Adrenal gland (tissue), 12 donors: ENCODE data around the gene APRT. TPM values are rescaled to one million over a fixed set of nuclear protein-coding genes. Genes with fewer than 3 reads are reported as not detected.
"Not testable (repeated sequence)": the region's sequence is repeated elsewhere in the genome, so short reads cannot be mapped to it uniquely, and the experiment has no call there.

Experiments
- DNase-seq, 7 donors: peaks; one replicate each; pipeline ENCODE4 v3.0.0-alpha.2; 2019 to 2020
- H3K27ac ChIP-seq, 5 donors: fragments of 200-600 bp; sonication (generic) in 4 of 5; 1 replicate in 3 of 5; 2 replicates in 2 of 5; pipeline versions ENCODE4 v1.5.1 to v1.8.0; 2016 to 2020; ENCODE audit warnings: mild to moderate bottlenecking in 1 of 5
- H3K27me3 ChIP-seq: fragments of 200-600 bp; 2 replicates; pipeline ENCODE4 v1.8.0; 2021
- H3K36me3 ChIP-seq, 2 donors: fragments of 200-600 bp; replicated peaks in 1 of 2; 1 replicate in 1 of 2; 2 replicates in 1 of 2; pipeline versions ENCODE4 v1.5.1 to v1.8.0; 2018 to 2022
- H3K4me1 ChIP-seq, 2 donors: fragments of 200-600 bp; replicated peaks in 1 of 2; 1 replicate in 1 of 2; 2 replicates in 1 of 2; pipeline versions ENCODE4 v1.5.1 to v1.8.0; 2018 to 2021
- H3K4me3 ChIP-seq, 4 donors: fragments of 200-600 bp; sonication (generic) in 3 of 4; one replicate each; pipeline ENCODE4 v1.5.1; 2016 to 2018
- H3K9me3 ChIP-seq, 3 donors: fragments of 200-600 bp; sonication (generic) in 1 of 3; replicated peaks in 1 of 3; 1 replicate in 2 of 3; 2 replicates in 1 of 3; pipeline versions ENCODE4 v1.5.1 to v1.8.0; 2016 to 2021
- POLR2A ChIP-seq, 2 donors: fragments of 450-650 bp; IDR thresholded peaks; one replicate each; pipeline ENCODE4 v1.6.1; 2017; ENCODE audit warnings: antibody characterized with exemption in 2 of 2, mild to moderate bottlenecking in 2 of 2, moderate library complexity in 1 of 2
- WGBS, 4 donors: extraction: QIAGEN DNeasy Blood & Tissue Kit in 2 of 4; methylation state at CpG; one replicate each; pipeline versions ENCODE4 v1.1.5 to v1.1.7; 2013 to 2017; 5-methylcytosine and 5-hydroxymethylcytosine counted together
- intact Hi-C, 2 donors: fragments of 100-400 bp; cut with DNase I; formaldehyde crosslinking; loops; one replicate each; pipeline versions ENCODE4 v1.14.1 to v1.15.0; 2022 to 2023
- polyA plus RNA-seq, 3 donors: library from polyadenylated mRNA; stranded (reverse); fragments of 200-250 nt in 2 of 3; fragments of 350-450 nt in 1 of 3; fragmentation: Illumina TruSeq in 1 of 3; extraction: RNeasy Lipid Tissue Mini Kit (QIAGEN cat#74804) in 1 of 3; gene quantifications; one replicate each; pipeline ENCODE4 v1.2.3, GENCODE V29; 2013 to 2014
- total RNA-seq, 9 donors: library from RNA; depleted of rRNA in 4 of 9; stranded (reverse); fragments of >200 nt in 4 of 9; fragments of 120-200 nt in 1 of 9; fragmentation: NEBNext Ultra II Directional in 1 of 9; extraction: Animal tissue kit (Norgen Biotek cat#: 25700) in 1 of 9; gene quantifications; one replicate each; pipeline versions ENCODE4 v1.1.0 to v1.2.4, GENCODE V29; 2013 to 2023
- TF ChIP-seq, protein P1 (sequence below), 6 experiments: fragments of 450-650 bp in 4 of 6; fragments of 200-600 bp in 2 of 6; sonication (generic) in 1 of 6; IDR thresholded peaks; 1 replicate in 5 of 6; 2 replicates in 1 of 6; pipeline versions ENCODE4 v1.5.1 to v1.8.0; 2016 to 2021; ENCODE audit warnings: antibody characterized with exemption in 6 of 6, mild to moderate bottlenecking in 2 of 6, moderate library complexity in 1 of 6
- donor health status: healthy with polysubstance abuse.
- donor health status: Bipolar disorder and iron deficiency.
- donor health status: DM: yes; HTN: yes; CAD: no.
- donor health status: DM: no; HTN: no; CAD: no.
- donor health status: DM: no; HTN: no; CAD: no.
- donor health status: DM: yes; HTN: yes; CAD: no.

Gene APRT
- total and polyA plus RNA-seq, 12 donors = 116 to 297 (median 181) TPM

DNA sequence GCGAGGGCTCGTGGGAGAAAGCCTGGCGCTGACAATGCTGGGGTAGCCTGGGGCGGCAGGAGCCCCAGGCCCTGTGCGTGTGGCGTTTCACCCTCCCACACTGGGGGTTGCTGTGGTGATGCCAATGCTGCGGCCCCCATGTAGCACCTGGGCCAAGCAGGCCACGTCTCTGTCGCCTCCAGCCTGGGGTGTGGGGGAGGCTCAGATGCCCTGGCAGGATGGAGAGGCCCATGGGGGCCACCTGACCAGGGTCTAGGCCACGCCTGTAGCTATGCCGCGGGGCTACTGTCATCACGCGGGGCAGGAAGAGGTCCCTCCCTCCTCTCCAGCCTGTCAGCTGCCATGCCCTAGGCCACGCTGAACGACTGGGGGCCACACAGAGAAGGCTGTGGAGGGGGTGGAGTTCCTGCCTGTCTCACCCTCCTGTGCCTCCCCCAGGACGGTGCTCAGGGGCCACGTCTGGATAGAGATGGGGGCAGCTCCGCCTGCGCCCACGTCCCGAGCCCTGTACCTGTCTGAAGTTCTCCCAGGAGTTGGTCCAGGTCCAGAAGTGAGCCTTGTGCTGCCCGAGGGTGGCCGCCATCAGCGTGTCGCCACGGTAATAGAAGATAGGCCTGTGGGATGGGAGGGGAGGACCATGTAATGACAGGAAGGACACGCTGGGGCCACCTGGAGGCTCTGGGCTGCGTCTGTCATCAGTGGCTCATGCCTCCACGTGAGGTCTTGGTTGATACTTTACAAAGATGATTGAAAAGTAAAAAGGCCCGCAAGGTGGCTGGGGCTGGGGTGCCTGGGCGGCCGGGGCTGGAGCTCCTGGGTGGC lies 12.7 kb upstream of the APRT start:
- Histone ChIP-seq H3K27ac (no peak overlapping the region), H3K36me3 (peaks cover 0 to 24% of the 10 kb centered on the region in 2 donors), H3K27me3 (no peaks in the 10 kb centered on the region), H3K4me3 (no peak overlapping the region), H3K9me3 (no peaks in the 10 kb centered on the region), H3K4me1 (peaks cover 9 to 12% of the 10 kb centered on the region in 2 donors)
- intact Hi-C loops = no loop called here
- WGBS, 4 donors = 88 to 92% (median 90%) methylated on average over 16 to 33 of the region's 33 CpGs
- DNase-seq = no peak
- TF ChIP-seq, protein P1, sequence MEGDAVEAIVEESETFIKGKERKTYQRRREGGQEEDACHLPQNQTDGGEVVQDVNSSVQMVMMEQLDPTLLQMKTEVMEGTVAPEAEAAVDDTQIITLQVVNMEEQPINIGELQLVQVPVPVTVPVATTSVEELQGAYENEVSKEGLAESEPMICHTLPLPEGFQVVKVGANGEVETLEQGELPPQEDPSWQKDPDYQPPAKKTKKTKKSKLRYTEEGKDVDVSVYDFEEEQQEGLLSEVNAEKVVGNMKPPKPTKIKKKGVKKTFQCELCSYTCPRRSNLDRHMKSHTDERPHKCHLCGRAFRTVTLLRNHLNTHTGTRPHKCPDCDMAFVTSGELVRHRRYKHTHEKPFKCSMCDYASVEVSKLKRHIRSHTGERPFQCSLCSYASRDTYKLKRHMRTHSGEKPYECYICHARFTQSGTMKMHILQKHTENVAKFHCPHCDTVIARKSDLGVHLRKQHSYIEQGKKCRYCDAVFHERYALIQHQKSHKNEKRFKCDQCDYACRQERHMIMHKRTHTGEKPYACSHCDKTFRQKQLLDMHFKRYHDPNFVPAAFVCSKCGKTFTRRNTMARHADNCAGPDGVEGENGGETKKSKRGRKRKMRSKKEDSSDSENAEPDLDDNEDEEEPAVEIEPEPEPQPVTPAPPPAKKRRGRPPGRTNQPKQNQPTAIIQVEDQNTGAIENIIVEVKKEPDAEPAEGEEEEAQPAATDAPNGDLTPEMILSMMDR (IDR thresholded peaks at IDR 0.05) = no peak
- no peak for TF ChIP-seq POLR2A (IDR thresholded peaks at IDR 0.05)

DNA sequence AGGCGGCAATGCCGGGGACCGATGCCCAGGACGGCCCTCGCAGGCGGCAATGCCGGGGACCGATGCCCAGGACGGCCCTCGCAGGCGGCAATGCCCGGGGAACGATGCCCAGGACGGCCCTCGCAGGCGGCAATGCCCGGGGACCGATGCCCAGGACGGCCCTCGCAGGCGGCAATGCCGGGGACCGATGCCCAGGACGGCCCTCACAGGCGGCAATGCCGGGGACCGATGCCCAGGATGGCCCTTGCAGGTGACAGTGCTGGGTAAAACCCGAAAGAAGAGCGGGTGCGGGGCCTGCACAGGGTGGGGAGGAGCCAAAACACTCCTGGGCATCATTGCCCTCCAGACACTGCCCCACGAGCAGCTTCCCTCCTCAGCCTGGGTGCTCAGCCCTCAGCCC lies 11.9 kb upstream of the APRT start:
- 96 to 100% (median 99%) methylated on average over 4 to 28 of the region's 31 CpGs for WGBS, 4 donors
- DNase-seq, H3K27ac ChIP-seq, intact Hi-C loops, H3K9me3 ChIP-seq, H3K27me3 ChIP-seq, H3K4me3 ChIP-seq: not testable (repeated sequence)
- peaks cover 12 to 13% of the 10 kb centered on the region in 2 donors for H3K4me1 ChIP-seq
- peaks cover 0 to 24% of the 10 kb centered on the region in 2 donors for H3K36me3 ChIP-seq

DNA sequence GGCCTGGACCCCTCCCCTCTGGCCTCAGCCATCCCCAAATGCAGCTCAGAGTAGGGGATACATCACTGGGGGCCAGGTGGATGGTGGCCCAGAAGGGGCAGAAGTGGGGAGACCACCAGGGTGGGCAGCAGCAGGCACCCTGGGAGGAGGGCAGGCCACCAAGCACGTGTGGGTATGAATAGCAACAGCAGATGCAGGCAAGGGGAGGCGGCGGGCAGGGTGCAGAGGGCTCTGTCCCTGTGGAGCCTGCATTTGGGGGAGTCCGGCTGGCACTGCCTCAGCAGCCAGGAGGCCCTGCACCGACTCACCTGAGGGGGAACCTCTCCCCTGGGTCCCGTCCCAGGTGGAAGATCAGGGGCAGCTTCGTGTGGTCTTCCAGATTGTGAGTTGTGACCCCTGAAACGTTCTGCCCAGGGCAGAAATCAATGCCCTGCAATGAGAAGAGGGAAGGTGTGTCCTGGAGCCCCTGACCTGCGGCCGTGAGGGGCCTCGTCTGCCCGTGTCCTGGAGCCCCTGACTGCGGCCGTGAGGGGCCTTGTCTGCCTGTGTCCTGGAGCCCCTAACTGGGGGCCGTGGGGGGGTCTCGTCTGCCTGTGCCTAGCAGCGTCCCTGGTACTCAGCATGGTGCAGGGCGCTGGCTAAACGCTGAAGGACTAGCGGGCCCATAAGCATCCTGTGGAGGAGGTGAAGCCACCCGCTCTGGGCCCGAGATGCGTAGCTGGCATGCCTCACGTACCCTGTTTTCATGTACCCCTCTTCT lies 10.7 kb upstream of the APRT start:
- Histone ChIP-seq H3K36me3 (peaks cover 0 to 15% of the 10 kb centered on the region in 2 donors), H3K4me3 (no peak overlapping the region), H3K27ac (no peak overlapping the region), H3K27me3 (no peaks in the 10 kb centered on the region), H3K4me1 (peaks cover 12 to 13% of the 10 kb centered on the region in 2 donors), H3K9me3 (no peaks in the 10 kb centered on the region)
- DNase-seq = no peak
- TF ChIP-seq POLR2A (IDR thresholded peaks at IDR 0.05) = no peak
- intact Hi-C loops = no loop called here
- 93 to 96% (median 93%) methylated on average over 6 to 24 of the region's 24 CpGs for WGBS, 4 donors

DNA sequence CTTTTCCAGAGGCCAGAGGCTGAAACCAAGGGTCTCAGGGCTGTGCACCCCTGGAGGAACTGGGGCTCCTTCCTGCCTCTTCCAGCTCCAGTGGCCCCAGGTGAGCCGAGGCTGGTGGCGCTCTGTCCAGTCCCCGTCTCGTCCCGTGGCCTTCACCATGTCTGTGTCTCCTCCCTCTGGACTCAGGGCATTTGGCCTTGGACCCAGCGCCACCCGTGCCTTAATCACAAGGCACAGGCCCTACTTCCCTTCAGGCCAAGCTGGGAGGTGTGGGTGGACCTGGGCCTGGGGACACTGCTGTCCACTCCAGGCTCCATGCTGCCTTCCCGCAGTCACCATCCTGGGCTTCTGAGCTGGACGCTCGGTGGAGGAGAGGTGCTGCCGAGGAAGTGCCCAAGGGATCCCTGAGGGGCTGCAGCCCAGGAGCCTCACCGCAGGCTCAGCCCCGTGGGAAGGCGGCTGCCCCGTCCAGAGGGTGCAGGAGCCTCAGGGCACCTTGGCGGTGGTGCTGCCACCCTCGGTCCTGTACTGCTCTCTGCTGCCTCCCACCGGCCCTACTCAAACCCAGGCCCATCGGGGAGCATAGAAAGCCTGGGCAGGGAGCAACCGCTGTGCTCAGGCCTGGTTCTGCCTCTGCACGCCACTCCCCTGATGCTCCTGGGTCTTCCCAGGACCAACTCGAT lies 9.6 kb upstream of the APRT start:
- peak overlapping the region in 3 of 5 donors; percentile 46 to 57 (median 54) for H3K27ac ChIP-seq
- H3K9me3 ChIP-seq = no peaks in the 10 kb centered on the region
- WGBS, 4 donors = 73 to 83% (median 74%) methylated on average over 8 to 22 of the region's 22 CpGs
- H3K27me3 ChIP-seq = no peaks in the 10 kb centered on the region
- no peak for TF ChIP-seq POLR2A (IDR thresholded peaks at IDR 0.05)
- intact Hi-C loops = no loop called here
- H3K4me1 ChIP-seq = peaks cover 12 to 13% of the 10 kb centered on the region in 2 donors
- H3K36me3 ChIP-seq = peaks cover 0 to 11% of the 10 kb centered on the region in 2 donors
- peak in 3 of 7 donors; percentile 51 to 76 (median 57) for DNase-seq
- no peak overlapping the region for H3K4me3 ChIP-seq

DNA sequence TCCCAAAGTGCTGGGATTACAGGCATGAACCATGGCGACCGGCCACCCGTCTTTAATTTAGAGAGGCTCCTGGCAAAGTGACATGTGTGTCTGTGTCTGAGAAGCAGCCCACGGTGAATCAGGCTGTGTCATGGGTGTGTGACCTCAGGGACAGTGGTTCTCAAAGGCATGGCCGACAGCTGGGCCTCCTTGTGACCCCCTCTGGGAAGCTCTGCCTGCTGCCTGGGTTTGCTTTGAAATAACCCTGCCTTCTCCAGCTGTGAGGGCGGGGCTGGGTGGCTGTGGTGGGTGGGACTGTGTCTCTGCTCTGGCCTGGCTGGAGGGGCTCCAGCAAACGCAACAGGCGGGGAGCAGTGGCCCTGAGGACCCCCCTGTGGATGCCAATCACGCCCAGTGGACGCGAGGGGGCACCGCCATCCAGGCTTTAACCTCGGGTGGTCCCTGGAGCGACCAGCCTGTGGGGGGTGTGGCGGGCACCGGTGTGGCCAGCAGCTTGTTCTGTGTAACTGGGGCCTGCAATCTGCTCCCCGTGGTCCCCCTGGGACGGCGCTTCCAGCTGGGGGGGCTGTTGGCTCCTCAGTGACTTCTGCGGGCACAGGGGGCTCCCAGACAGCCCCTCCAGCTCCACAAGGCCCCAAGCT lies 8.8 kb upstream of the APRT start:
- peaks cover 0 to 11% of the 10 kb centered on the region in 2 donors for H3K36me3 ChIP-seq
- no peaks in the 10 kb centered on the region for H3K27me3 ChIP-seq
- WGBS, 4 donors = 68 to 79% (median 77%) methylated on average over 5 to 20 of the region's 20 CpGs
- no peak for TF ChIP-seq POLR2A (IDR thresholded peaks at IDR 0.05)
- TF ChIP-seq, protein P1 (IDR thresholded peaks at IDR 0.05) = no peak
- DNase-seq = peak in 1 of 7 donors; percentile 52
- intact Hi-C loops = no loop called here
- H3K4me1 ChIP-seq = peaks cover 12 to 13% of the 10 kb centered on the region in 2 donors
- peak overlapping the region in 3 of 5 donors; percentile 46 to 57 (median 54) for H3K27ac ChIP-seq
- no peak overlapping the region for H3K4me3 ChIP-seq
- no peaks in the 10 kb centered on the region for H3K9me3 ChIP-seq
